GM12801 (cell line): Measurements from ENCODE around the gene CACNA1A.

ENCODE experiments used
- TF ChIP-seq, protein P1 (sequence below): IDR thresholded peaks from one replicate; pipeline ENCODE4 v1.5.1; 2011; ENCODE audit warnings: control low read depth; ENCODE audit not compliant: insufficient read length; ENCODE audit errors: extremely low read depth

Gene CACNA1A

DNA sequence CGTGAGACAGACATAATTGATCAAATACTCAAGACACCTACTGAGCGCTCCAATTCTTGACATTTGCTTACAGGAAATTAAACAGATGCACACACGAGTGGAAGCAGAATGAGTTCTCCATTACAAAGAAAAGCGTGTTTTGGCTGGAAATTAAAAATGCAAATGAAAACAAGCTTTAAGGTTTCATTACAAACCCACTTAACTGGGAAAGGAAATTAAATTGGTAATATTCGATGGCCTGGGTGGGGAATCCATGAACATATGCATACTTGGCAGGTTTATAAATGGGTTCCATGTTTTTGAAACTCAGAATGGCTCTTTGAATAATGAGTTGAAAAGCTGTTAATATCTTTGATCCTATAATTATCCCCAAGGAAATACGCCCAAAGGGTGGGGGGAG, 178.0 kb downstream of the CACNA1A start:
- TF ChIP-seq, protein P1, sequence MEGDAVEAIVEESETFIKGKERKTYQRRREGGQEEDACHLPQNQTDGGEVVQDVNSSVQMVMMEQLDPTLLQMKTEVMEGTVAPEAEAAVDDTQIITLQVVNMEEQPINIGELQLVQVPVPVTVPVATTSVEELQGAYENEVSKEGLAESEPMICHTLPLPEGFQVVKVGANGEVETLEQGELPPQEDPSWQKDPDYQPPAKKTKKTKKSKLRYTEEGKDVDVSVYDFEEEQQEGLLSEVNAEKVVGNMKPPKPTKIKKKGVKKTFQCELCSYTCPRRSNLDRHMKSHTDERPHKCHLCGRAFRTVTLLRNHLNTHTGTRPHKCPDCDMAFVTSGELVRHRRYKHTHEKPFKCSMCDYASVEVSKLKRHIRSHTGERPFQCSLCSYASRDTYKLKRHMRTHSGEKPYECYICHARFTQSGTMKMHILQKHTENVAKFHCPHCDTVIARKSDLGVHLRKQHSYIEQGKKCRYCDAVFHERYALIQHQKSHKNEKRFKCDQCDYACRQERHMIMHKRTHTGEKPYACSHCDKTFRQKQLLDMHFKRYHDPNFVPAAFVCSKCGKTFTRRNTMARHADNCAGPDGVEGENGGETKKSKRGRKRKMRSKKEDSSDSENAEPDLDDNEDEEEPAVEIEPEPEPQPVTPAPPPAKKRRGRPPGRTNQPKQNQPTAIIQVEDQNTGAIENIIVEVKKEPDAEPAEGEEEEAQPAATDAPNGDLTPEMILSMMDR = no peak

DNA sequence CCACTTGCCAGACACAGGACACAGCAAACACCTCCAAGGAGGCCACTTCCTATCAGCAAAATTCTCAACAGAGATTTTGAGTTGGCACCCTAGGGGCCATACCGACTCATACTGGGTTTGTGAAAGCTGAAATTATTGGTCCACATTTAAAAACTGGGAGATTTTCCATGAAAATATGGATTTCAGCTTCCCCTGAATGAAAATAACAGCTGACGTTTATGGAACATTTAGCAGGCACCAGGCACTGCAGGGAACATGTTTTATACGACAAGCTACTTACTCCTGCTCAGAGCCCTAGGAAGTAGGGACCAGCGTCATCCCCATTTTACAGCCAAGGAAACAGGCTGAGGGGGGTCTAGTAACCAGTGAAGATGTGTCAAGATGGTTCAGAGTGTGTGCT, 186.8 kb downstream of the CACNA1A start:
- TF ChIP-seq, protein P1 = no peak

DNA sequence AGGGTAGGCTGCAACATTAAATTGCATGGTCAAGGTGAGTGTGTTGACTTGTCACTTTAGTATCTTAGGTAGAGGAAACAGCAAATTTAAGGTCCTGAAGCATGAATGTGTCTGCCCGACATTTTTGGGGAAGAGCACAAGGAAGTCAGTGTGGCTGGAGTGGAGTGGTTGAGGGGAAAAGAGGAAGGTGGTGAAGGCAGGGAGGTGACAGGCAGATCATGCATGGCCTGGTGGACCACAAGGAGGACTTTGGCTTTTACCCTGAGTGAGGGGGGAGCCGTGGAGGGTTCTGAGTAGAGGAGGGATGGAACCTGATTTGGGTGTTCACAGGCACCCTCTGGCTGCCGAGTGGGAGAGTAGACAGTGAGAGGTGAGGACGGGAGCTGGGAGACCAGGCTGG, 188.1 kb downstream of the CACNA1A start:
- TF ChIP-seq, protein P1 = no peak

DNA sequence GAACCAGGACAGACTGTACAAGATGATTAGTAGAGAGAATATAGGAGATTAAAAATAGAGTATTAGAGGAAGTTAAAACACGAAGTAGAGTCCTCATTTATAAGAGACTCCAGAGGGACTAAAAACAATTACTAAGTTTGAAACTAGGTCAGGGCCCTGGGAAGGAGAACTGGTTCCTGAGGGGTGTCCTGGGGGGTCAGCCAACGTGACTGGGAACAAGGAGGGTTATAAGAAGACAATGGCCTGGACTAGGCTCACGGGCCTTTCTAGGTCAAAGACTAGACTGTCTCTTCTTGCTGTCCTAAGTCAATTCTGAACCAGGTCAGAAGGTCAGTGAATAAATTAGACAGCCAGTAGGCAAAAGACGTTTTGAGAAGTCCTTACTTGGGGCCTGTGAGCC, 190.8 kb downstream of the CACNA1A start:
- TF ChIP-seq, protein P1 = no peak

DNA sequence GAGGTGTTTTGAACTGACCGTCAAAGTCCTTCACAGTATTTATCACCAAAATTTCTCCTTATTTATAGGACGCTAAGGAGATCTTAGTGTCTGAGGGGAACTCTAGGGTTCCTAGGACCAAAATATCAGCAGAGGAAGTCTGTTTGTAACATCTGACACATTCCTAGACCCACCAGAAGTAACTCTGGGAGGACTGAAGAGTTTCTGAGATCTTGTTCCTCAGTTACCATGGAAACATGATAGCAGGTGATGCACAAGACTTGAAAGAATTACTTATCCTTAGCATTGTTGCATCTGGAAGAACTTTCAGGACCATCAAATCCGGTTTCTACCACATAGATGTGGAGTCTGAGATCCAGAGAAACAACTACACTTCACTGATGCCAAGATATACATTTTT, 191.5 kb downstream of the CACNA1A start:
- TF ChIP-seq, protein P1 = no peak

DNA sequence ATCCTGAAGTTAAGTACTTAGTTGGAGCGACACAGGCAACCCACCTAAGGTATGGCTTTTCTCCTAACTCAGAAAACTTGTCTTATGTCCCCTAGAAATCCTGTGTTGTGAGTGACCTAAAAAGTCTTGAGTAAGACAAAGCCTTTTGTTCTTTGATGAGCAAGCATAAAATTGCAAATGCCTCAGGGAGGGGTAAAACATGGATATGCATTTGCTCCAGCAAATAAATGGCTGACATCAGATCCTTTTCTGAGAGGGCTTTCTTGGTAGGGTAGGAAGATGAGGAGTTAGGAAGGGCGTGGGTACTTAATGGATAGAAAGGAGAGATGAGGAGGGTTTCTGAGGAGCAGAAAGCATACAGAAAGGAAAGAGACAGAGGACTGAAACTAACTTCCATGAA, 192.4 kb downstream of the CACNA1A start:
- TF ChIP-seq, protein P1 = no peak

DNA sequence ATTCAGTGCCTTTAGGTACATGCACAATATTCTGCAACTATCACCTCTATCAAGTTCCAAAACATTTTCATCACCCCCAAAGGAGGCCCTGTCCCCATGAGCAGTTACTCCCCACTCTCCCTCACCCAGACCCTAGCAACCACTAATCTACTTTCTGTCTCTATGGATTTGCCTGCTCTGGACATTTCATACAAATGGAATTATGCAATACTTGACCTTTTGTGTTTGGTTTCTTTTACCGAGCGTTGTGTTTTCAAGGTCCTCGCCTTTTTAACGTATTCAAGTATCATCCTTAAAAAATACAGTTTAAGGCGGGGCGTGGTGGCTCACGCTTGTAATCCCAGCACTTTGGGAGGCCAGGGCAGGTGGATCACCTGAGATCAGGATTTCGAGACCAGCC, 196.4 kb downstream of the CACNA1A start:
- TF ChIP-seq, protein P1 = no peak
